ENCODE measurements around the gene ADIPOR2.

The ADIPOR2 gene

DNA sequence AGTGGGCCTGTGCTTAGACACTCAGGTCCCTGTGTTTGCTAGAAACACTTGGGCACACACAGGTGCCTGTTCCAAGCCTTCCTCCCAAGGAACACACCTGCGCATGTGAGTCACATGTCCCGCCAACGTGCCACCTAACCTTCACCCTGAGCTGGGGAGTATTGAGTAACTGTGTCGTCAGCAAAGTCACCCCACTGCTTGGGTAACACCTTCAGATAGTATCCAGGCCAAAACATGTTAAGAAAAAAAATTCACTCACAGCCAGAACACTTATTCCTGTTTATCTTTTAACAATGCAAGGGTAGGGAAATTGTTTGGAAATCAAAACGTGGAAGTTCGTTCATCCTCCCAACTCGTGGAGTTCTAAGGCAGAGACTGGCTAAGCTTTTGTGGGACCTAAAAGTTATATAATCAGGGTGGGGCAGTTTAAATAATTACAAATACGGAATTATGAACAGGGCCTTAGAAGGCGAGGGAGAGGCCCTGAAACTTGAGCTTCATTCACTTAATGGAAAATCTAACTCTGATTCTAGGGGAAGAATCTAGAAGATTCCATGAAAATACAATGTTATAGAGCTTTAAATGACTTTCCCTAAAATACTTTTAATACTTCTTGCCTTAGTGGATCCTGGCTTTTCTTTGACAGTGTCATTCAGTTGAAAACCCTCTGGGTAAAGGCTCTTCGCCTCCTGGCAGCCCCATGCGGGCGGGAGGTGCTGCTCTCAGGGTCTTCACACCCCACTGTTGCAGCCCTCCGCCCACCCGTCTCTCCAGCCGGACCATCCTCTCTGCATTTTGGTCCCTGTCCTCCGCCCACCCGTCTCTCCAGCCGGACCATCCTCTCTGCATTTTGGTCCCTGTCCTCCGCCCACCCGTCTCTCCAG, 30.3 kb upstream of the ADIPOR2 start:
- no peaks in the 10 kb centered on the region for H3K9me3 ChIP-seq
- H3K36me3 ChIP-seq = no peaks in the 10 kb centered on the region
- TF ChIP-seq, protein P1, sequence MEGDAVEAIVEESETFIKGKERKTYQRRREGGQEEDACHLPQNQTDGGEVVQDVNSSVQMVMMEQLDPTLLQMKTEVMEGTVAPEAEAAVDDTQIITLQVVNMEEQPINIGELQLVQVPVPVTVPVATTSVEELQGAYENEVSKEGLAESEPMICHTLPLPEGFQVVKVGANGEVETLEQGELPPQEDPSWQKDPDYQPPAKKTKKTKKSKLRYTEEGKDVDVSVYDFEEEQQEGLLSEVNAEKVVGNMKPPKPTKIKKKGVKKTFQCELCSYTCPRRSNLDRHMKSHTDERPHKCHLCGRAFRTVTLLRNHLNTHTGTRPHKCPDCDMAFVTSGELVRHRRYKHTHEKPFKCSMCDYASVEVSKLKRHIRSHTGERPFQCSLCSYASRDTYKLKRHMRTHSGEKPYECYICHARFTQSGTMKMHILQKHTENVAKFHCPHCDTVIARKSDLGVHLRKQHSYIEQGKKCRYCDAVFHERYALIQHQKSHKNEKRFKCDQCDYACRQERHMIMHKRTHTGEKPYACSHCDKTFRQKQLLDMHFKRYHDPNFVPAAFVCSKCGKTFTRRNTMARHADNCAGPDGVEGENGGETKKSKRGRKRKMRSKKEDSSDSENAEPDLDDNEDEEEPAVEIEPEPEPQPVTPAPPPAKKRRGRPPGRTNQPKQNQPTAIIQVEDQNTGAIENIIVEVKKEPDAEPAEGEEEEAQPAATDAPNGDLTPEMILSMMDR (IDR thresholded peaks at IDR 0.05) = no peak
- peaks cover 0 to 33% (median 13%) of the 10 kb centered on the region in 4 donors for H3K4me1 ChIP-seq
- intact Hi-C loops (cut with DNase I; ENCODE audit: low total_unique reads) = no loop called here
- no peak overlapping the region for H3K4me3 ChIP-seq
- H3K27ac ChIP-seq = peak overlapping the region; percentile 75 to 76
- DNase-seq = peak; percentile 67 to 76
- no peaks in the 10 kb centered on the region for H3K27me3 ChIP-seq

DNA sequence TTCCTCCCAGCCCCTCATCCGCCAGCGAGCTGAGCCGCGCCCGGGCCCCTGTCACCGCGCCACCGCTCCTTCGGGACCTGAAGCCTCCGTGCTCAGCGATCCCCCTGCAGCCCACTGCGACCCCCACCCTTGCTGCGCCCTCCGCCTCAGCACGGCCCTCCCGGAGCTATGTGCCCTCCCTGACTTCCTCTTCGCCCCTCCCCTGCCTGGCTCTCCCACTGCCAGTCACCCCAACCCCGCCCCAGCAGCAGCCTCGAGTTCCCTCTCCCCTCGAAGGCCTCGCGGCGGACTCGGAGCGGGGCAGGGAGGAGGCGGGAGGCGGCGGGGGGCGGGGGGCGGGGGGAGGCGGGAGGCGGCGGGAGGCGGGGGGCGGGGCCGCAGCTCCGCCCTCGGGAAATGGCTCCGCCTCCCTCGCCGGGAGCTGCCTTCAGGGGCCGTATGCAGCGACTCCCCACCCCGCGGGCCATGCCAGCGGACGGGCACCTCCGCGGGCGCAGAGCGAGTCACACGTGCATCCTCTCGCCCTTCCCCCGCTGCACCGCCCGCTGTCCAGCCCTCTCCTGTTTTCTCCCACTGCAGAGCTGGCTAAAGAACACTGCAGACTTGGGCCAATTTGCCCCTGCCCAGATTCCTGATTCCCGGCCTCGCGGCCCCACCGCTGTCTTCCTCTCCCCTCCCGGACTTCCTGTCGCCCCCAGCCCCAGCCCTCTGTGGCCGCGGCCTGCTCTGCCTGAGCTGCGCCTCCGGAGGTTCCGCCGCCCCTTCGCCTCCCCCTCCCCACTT, 29.1 kb upstream of the ADIPOR2 start:
- DNase-seq = peak; percentile 92 to 97
- peaks cover 0 to 42% (median 15%) of the 10 kb centered on the region in 4 donors for H3K4me1 ChIP-seq
- H3K4me3 ChIP-seq = peak overlapping the region; percentile 50 to 60
- no peaks in the 10 kb centered on the region for H3K27me3 ChIP-seq
- H3K27ac ChIP-seq = peak overlapping the region; percentile 90 to 96
- no peaks in the 10 kb centered on the region for H3K36me3 ChIP-seq
- no peaks in the 10 kb centered on the region for H3K9me3 ChIP-seq
- intact Hi-C loops (cut with DNase I; ENCODE audit: low total_unique reads) = no loop called here
- TF ChIP-seq, protein P1 (IDR thresholded peaks at IDR 0.05) = no peak

DNA sequence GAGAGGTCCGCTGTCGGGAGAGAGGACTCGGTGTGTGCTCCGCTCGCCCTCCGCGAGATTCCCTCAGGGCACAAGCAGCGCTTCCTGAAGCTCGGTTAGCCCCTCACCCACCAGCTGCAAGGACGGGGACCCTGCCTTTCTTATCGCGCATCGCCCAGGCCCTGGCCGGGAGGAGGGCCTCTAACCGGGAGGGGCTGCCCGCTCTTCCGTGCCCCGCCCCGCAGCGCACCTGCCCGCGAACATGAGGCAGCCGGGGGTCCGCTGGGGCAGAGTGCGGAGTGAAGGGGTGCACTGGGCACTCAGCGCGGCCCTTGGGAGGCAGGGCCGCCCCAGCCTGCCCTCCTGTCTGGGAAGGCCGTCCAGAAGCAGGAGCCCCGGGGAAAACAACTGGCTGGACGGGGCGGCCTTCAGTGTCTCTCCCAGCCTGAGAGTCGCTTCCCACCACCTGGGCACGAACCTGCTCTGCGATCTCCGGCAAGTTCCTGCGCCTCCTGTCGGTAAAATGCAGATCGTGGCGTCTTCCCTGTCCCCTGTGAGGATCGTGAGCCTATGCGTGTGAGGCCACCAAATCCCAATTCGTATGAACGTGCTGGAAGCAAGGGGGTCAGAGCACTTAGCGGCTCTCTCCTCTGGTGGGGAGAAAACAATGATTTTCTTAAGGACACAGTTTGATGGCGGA, 28.0 kb upstream of the ADIPOR2 start:
- TF ChIP-seq, protein P1 (IDR thresholded peaks at IDR 0.05) = no peak
- H3K27ac ChIP-seq = peak overlapping the region; percentile 54 to 70
- H3K9me3 ChIP-seq = no peaks in the 10 kb centered on the region
- peaks cover 0 to 50% (median 18%) of the 10 kb centered on the region in 4 donors for H3K4me1 ChIP-seq
- peak in 1 of 2 donors; percentile 70 for DNase-seq
- H3K36me3 ChIP-seq = no peaks in the 10 kb centered on the region
- no peak overlapping the region for H3K4me3 ChIP-seq
- intact Hi-C loops (cut with DNase I; ENCODE audit: low total_unique reads) = no loop called here
- H3K27me3 ChIP-seq = no peaks in the 10 kb centered on the region

DNA sequence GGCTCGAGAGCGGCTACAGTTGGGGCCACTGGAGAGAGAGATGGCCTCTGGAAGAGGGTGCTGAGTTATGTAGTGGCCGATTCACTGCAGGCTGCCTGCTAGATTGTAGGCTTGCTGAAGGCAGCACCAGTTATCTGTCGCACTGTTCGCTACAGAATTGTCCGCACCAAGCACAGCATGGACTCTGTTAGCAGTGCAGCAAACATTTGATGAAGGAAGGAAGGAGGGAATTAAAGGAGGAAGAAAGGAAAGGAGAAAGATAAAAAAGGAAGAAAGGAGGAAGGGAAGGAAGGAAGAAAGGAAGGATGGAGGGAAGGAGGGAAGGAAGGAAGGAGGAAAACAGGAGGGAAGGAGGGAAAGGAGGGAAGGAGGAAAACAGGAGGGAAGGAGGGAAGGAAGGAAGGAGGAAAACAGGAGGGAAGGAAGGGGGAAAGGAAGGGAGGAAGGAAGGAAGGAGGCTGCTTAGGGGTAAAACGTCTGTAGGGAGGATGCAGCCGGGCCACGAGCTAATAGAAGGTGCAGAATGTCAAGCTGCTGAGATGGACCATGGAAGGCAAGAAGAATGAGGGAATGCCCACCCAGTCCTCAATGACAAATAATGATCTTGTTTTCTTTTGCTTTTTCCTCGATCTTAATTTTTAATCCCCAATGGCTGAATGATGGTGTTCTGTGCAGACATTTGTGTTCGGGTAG, 27.3 kb upstream of the ADIPOR2 start:
- Histone ChIP-seq H3K4me3 (no peak overlapping the region), H3K27me3 (no peaks in the 10 kb centered on the region), H3K36me3 (no peaks in the 10 kb centered on the region), H3K9me3 (no peaks in the 10 kb centered on the region), H3K27ac (peak overlapping the region; percentile 54 to 70), H3K4me1 (peaks cover 0 to 43% (median 18%) of the 10 kb centered on the region in 4 donors)
- intact Hi-C loops (cut with DNase I; ENCODE audit: low total_unique reads) = no loop called here
- peak in 1 of 2 donors; percentile 49 for DNase-seq
- TF ChIP-seq, protein P1 (IDR thresholded peaks at IDR 0.05) = no peak

DNA sequence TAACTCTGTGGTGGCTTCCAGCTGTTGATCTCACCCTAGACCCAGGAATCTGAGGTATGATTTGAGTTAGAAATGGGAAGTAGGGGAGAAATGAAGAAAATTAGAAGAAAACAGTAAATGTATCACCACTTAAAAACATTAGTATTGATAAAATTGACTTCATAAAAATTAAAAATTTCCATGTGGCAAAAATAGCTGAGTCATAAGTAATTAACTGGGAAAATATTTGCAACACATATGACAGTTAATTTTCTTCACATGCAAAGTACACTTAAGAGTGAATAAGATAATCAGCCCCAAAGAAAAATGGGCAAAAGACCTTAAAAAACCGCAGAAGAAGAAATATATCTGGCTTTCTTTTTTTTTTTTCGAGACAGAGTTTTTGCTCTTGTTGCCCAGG, 25.5 kb upstream of the ADIPOR2 start:
- H3K27ac ChIP-seq = peak overlapping the region; percentile 29 to 36

More for the DNA sequence above, 25.5 kb upstream of the ADIPOR2 start:
- H3K4me1 ChIP-seq = peaks cover 4 to 38% (median 14%) of the 10 kb centered on the region in 4 donors
- no peak for DNase-seq
- TF ChIP-seq, protein P1 (IDR thresholded peaks at IDR 0.05) = no peak
- H3K36me3 ChIP-seq = no peaks in the 10 kb centered on the region
- H3K27me3 ChIP-seq = no peaks in the 10 kb centered on the region
- no peak overlapping the region for H3K4me3 ChIP-seq
- no peaks in the 10 kb centered on the region for H3K9me3 ChIP-seq
- intact Hi-C loops (cut with DNase I; ENCODE audit: low total_unique reads) = no loop called here
